Measurements from ENCODE around the gene WDR45B.

GRCh38 chr17:82691714-82692113, 43.5 kb upstream of the WDR45B start:
- TF ChIP-seq EZH2phosphoT487 (IDR thresholded peaks at IDR 0.05; ENCODE audit: low read depth) (no peak), CTCF (IDR thresholded peaks at IDR 0.05; ENCODE audit: low read depth, low read length) (no peak)

Data from OCI-LY3 (cell line).